Caco-2 (cell line): Measurements from ENCODE around the gene HEPACAM. TPM values are rescaled to one million over a fixed set of nuclear protein-coding genes. Genes with fewer than 3 reads are reported as not detected.

Experiments
- BruUV-seq: library from RNA; stranded (reverse); fragments of 400-500 nt; replicated peaks from 2 replicates; lab custom pipeline; 2021; lab: Mats Ljungman, UMichigan
- CTCF ChIA-PET: fragments of 300-600 bp; sonication (Branson Sonifier 250); formaldehyde crosslinking; loops from one replicate; lab custom pipeline; 2022; ENCODE audit warnings: antibody characterized with exemption; lab: Charles Lee
- POLR2A ChIA-PET: fragments of 300-600 bp; sonication (Branson Sonifier 250); formaldehyde crosslinking; loops from one replicate; lab custom pipeline; 2022; ENCODE audit warnings: antibody characterized with exemption; lab: Charles Lee
- DNase-seq, 2 experiments: peaks; one replicate each; pipeline versions ENCODE4 v3.0.0 to v3.0.0-alpha.2; 2020 to 2022
- H3K27me3 ChIP-seq: replicated peaks from 2 replicates; pipeline ENCODE4 v1.6.0; 2011; ENCODE audit warnings: low read length; ENCODE audit not compliant: control insufficient read depth, insufficient read depth
- H3K36me3 ChIP-seq: 2 replicates; pipeline ENCODE4 v1.5.1; 2011; ENCODE audit warnings: low read length; ENCODE audit not compliant: control insufficient read depth, insufficient read depth
- H3K4me1 ChIP-seq: fragments of 250-450 bp; sonication (Bioruptor Pico); 2 replicates; pipeline ENCODE4 v1.5.1; 2020; ENCODE audit warnings: mild to moderate bottlenecking
- H3K4me3 ChIP-seq: 2 replicates; pipeline ENCODE4 v1.5.1; 2011; ENCODE audit warnings: low read depth, mild to moderate bottlenecking, control low read depth, low read length
- H3K9me3 ChIP-seq: fragments of 250-450 bp; sonication (Bioruptor Pico); 2 replicates; pipeline ENCODE4 v1.5.1; 2020; ENCODE audit warnings: mild to moderate bottlenecking, moderate library complexity
- H3K27ac Mint-ChIP-seq: one replicate; pipeline ENCODE4 v1.8.0; 2022; ENCODE audit warnings: mixed read lengths; ENCODE audit not compliant: unreplicated experiment
- H3K27me3 Mint-ChIP-seq: one replicate; pipeline ENCODE4 v1.8.0; 2022; ENCODE audit warnings: mixed read lengths; ENCODE audit not compliant: insufficient read depth, unreplicated experiment
- H3K36me3 Mint-ChIP-seq: one replicate; pipeline ENCODE4 v1.8.0; 2022; ENCODE audit warnings: mild to moderate bottlenecking, mixed read lengths; ENCODE audit not compliant: insufficient read depth, unreplicated experiment
- H3K4me1 Mint-ChIP-seq: one replicate; pipeline ENCODE4 v1.8.0; 2022; ENCODE audit warnings: low read depth, mixed read lengths; ENCODE audit not compliant: unreplicated experiment
- H3K4me3 Mint-ChIP-seq: one replicate; pipeline ENCODE4 v1.8.0; 2022; ENCODE audit warnings: mild to moderate bottlenecking, moderate library complexity, mixed read lengths; ENCODE audit not compliant: unreplicated experiment
- H3K9me3 Mint-ChIP-seq: one replicate; pipeline ENCODE4 v1.8.0; 2022; ENCODE audit warnings: mixed read lengths; ENCODE audit not compliant: unreplicated experiment
- intact Hi-C: fragments of 100-400 bp; cut with micrococcal nuclease; formaldehyde crosslinking; loops from one replicate; pipeline ENCODE4 v1.10.0; 2022; ENCODE audit not compliant: unreplicated experiment
- total RNA-seq: library from RNA; stranded (reverse); gene quantifications from 2 replicates; pipeline ENCODE4 v1.2.3, GENCODE V29; 2022
- TF ChIP-seq, protein P1 (sequence below), 2 experiments: fragments of 200-600 bp in 1 of 2; IDR thresholded peaks; 1 replicate in 1 of 2; 2 replicates in 1 of 2; pipeline versions ENCODE4 v1.5.1 to v1.8.0; 2011 to 2022; ENCODE audit warnings: antibody characterized with exemption in 1 of 2, control low read depth in 1 of 2, inconsistent platforms in 1 of 2, low read depth in 1 of 2, low read length in 1 of 2, mild to moderate bottlenecking in 1 of 2, moderate library complexity in 1 of 2; ENCODE audit not compliant: insufficient read depth in 1 of 2, severe bottlenecking in 1 of 2, unreplicated experiment in 1 of 2

Gene HEPACAM
- total RNA-seq, 1 experiment from 2014 or later, result 0.11 TPM

DNA sequence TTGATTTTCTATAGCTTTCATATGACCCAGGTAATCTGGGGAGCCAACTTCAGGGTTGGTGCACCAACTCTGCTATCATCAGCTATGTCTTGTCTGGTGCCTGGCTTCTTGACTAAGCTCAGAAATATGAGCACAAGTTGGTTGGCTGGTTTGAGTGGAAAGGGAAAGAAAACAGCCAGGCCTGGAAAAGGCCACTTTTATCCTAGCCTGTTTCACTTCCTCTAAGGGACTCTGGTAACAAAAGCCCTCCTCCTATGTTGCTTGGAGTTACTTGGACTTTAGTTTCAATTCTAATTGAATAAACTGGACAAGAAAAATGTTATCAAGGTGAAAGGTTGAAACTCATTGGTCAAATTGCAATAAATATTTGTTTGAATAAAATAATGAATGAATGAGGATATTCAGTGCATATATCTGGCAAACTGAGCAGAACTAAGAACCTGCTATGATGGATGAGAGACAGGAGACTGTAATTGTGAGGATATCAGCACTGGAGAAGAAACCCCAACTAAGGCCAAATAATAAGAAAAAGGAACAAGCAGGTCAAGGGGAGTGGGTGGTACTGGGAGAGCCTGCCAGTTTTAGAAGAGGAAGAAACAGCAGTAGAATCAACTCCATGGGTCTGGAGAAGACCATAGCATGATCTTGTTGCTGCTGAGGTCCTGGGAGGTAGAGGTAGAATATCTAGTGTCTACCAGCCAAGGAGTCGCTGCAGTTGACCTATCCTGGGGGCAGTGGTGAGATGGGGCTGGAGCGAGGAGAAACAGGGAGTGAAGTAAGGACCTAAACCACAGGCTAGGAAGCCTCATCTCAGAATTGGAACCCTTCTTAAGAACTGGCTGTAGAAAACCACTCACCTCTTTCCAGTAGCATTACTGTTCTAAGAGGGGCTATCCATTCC is 46.4 kb downstream of the HEPACAM start:
- Mint-ChIP-seq H3K27me3 (peaks cover 23% of the 10 kb centered on the region), H3K9me3 (no peaks in the 10 kb centered on the region), H3K36me3 (no peaks in the 10 kb centered on the region), H3K4me3 (no peak overlapping the region), H3K4me1 (no peaks in the 10 kb centered on the region), H3K27ac (no peak overlapping the region)
- intact Hi-C loops, result no loop called here
- TF ChIP-seq, protein P1, sequence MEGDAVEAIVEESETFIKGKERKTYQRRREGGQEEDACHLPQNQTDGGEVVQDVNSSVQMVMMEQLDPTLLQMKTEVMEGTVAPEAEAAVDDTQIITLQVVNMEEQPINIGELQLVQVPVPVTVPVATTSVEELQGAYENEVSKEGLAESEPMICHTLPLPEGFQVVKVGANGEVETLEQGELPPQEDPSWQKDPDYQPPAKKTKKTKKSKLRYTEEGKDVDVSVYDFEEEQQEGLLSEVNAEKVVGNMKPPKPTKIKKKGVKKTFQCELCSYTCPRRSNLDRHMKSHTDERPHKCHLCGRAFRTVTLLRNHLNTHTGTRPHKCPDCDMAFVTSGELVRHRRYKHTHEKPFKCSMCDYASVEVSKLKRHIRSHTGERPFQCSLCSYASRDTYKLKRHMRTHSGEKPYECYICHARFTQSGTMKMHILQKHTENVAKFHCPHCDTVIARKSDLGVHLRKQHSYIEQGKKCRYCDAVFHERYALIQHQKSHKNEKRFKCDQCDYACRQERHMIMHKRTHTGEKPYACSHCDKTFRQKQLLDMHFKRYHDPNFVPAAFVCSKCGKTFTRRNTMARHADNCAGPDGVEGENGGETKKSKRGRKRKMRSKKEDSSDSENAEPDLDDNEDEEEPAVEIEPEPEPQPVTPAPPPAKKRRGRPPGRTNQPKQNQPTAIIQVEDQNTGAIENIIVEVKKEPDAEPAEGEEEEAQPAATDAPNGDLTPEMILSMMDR (IDR thresholded peaks at IDR 0.05; ENCODE audit: insufficient read depth in 1 of 2, low read depth in 1 of 2, low read length in 1 of 2, severe bottlenecking in 1 of 2, unreplicated experiment in 1 of 2), result no peak
- H3K36me3 ChIP-seq, result no peaks in the 10 kb centered on the region
- no TSS peak for BruUV-seq
- POLR2A ChIA-PET, result interaction anchor here (1.0 kb wide), 1 partner anchor 64 kb away, joined by 3 read pairs; no protein-coding TSS in a partner anchor
- CTCF ChIA-PET, result interaction anchor here (0.5 to 1.7 kb wide), 2 partner anchors 13 to 46 kb away, joined by 3 to 10 read pairs; no protein-coding TSS in a partner anchor
- no peak overlapping the region for H3K4me3 ChIP-seq
- H3K4me1 ChIP-seq, result no peaks in the 10 kb centered on the region
- peaks cover 5% of the 10 kb centered on the region for H3K27me3 ChIP-seq
- DNase-seq, result no peak
- H3K9me3 ChIP-seq, result no peaks in the 10 kb centered on the region

DNA sequence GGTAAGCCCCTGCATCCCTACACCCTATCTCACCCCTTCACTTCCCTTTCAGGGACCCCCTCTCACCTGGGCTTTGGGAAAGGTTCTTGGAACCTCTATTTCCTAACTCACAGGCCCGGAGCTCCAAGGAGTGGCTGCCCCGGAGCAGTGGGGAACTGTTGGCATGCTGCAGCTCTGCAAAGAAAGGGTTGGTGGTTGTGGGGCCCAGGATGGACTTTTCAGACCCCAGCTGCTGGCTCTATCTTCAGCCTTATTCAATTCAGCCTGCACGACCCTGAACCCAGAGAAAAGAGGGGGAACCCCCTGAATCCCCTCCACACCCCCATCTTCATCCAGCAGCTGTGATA is 48.2 kb downstream of the HEPACAM start:
- no peaks in the 10 kb centered on the region for H3K9me3 Mint-ChIP-seq
- no peaks in the 10 kb centered on the region for H3K4me1 Mint-ChIP-seq
- H3K4me3 Mint-ChIP-seq, result no peak overlapping the region
- no peaks in the 10 kb centered on the region for H3K36me3 Mint-ChIP-seq
- Histone ChIP-seq H3K4me1 (peaks cover 5% of the 10 kb centered on the region), H3K4me3 (no peak overlapping the region), H3K27me3 (peaks cover 5% of the 10 kb centered on the region), H3K9me3 (no peaks in the 10 kb centered on the region), H3K36me3 (no peaks in the 10 kb centered on the region)
- TF ChIP-seq, protein P1 (IDR thresholded peaks at IDR 0.05; ENCODE audit: insufficient read depth in 1 of 2, low read depth in 1 of 2, low read length in 1 of 2, severe bottlenecking in 1 of 2, unreplicated experiment in 1 of 2), result no peak
- no TSS peak for BruUV-seq
- DNase-seq, result no peak
- intact Hi-C loops, result no loop called here
- POLR2A ChIA-PET, result no interaction called here
- CTCF ChIA-PET, result interaction anchor here (0.6 to 2.7 kb wide), 3 partner anchors 9 to 36 kb away, joined by 3 to 11 read pairs (median 5); no protein-coding TSS in a partner anchor
- H3K27me3 Mint-ChIP-seq, result peaks cover 19% of the 10 kb centered on the region
- H3K27ac Mint-ChIP-seq, result no peak overlapping the region

DNA sequence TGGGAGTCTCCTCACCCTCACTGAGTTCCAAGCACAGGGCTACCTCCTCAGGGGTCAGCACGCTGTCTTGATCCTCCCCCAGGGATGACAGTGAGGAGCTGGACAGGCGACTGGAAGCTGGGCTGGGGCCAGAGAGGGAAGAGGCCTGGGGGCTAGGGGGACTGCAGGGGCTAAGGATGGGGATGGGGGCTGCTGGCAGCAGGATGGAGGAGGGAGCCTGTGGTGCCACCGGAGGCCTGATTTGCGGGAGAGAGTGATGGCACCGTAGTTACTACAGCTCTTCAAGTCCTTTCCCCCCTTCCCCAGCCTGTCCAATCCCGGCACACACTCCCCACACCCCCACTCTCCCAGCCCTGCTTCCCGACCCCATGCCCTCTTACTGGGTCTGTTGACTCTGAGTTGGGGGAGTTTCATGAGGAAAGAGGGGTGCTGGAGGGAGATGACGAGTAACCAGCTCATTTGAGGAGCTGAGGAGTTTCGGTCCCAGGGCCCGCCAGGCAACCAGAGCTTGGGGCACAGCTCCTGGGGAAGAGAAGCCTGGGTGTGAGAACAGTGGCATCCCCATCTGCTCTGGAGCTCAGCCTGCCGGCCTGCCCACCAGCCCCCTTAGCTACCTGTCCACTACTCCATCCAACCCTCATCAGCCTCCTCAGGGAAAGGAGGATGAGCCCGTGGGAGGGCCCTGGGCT is 48.7 kb downstream of the HEPACAM start:
- Histone ChIP-seq H3K9me3 (no peaks in the 10 kb centered on the region), H3K4me3 (no peak overlapping the region), H3K36me3 (no peaks in the 10 kb centered on the region), H3K4me1 (peaks cover 10% of the 10 kb centered on the region), H3K27me3 (peaks cover 3% of the 10 kb centered on the region)
- H3K4me3 Mint-ChIP-seq, result no peak overlapping the region
- no peaks in the 10 kb centered on the region for H3K4me1 Mint-ChIP-seq
- intact Hi-C loops, result no loop called here
- H3K36me3 Mint-ChIP-seq, result no peaks in the 10 kb centered on the region
- POLR2A ChIA-PET, result no interaction called here
- H3K9me3 Mint-ChIP-seq, result no peaks in the 10 kb centered on the region
- TF ChIP-seq, protein P1 (IDR thresholded peaks at IDR 0.05; ENCODE audit: insufficient read depth in 1 of 2, low read depth in 1 of 2, low read length in 1 of 2, severe bottlenecking in 1 of 2, unreplicated experiment in 1 of 2), result no peak
- no TSS peak for BruUV-seq
- CTCF ChIA-PET, result interaction anchor here (0.6 to 2.7 kb wide), 3 partner anchors 9 to 36 kb away, joined by 3 to 11 read pairs (median 5); no protein-coding TSS in a partner anchor
- peaks cover 19% of the 10 kb centered on the region for H3K27me3 Mint-ChIP-seq
- no peak for DNase-seq
- no peak overlapping the region for H3K27ac Mint-ChIP-seq
